ENCODE data around the gene LAPTM4A.

The LAPTM4A gene

DNA sequence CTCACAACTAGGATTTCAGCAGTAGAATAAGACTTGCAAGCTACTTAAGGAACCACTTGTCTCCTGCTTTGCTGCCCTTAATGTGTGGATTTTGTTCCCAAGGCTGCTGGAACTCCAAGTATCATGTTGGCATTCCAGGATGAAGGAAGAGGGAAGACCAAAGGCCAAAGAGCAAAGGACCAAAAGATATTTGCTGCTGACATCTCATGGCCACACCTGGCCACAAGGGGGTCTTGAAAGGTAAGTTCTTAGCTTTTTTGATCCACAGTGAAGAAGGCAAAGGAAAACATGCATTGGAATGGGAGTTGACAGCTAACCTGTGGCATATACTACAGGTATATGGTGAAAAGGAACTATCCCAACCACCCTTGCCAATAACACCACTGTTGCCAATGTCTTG, 35.1 kb downstream of the LAPTM4A start:
- no peak for DNase-seq

- peak; percentile 50 for DNase-seq
Observed at GRCh38 chr2:20015482-20016083, 35.8 kb downstream of the LAPTM4A start.

GRCh38 chr2:20013126-20013849, 38.1 kb downstream of the LAPTM4A start:
- DNase-seq, result no peak

DNA sequence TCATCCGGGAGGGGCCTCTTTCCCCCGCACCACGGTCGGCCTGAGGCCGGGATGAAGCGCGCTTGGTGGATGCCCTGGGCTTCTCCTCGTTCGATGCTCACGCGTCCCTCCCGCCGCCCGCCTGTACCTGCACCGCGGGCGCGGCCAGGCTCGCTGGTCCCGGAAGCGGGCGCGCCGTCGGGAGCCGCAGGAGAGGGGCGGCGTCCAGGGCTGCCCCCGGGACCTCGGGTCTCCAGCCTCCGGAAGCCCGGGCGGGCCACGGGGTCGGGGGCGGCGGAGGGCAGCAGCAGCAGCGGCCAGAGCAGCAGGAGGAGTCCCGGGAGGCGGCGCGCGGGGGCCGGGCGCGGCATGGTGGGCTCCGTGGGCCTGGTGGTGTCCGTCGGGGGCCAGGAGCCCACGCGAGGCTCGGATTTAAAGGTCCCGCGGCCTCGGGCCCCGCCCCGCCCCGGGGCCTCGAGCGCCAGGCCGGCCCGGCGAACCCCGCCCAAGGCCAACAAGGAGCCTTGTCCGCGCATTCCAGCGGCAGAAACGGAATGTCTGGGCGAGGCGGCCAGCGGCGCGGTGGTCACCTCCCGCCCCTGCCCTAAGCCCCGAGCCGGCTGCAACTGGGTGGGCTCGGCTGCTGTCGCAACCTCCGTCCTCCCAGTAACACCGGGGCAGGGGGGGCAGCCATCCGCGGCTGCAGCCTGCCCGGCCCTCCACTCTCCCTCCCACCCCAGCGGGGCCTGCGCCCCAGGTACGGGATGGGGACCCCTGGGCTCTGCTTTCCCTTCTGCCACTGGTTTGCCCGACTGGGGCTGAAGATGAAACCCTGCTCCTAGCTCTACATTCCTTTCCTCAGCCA, 38.9 kb downstream of the LAPTM4A start, which contains the start of gene MATN3:
Gene MATN3 (minus strand): TSS at position 387 of the 844 bp plus-strand sequence. CDS start 37 bp downstream, at position 350.
- peak; percentile 57 for DNase-seq

DNA sequence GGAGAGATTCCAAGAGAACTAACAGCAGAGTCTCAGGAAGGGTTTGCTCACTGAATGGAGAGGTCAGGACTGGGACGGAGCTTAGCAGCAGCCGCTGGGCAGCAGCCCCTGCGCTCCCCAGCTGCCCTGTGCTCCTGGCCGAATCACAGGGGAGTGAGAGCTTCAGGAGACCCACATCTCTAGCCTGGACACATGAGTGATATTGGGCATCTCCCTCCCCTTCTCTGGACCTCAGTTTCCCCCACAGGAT, 39.5 kb downstream of the LAPTM4A start:
- DNase-seq, result no peak

DNA sequence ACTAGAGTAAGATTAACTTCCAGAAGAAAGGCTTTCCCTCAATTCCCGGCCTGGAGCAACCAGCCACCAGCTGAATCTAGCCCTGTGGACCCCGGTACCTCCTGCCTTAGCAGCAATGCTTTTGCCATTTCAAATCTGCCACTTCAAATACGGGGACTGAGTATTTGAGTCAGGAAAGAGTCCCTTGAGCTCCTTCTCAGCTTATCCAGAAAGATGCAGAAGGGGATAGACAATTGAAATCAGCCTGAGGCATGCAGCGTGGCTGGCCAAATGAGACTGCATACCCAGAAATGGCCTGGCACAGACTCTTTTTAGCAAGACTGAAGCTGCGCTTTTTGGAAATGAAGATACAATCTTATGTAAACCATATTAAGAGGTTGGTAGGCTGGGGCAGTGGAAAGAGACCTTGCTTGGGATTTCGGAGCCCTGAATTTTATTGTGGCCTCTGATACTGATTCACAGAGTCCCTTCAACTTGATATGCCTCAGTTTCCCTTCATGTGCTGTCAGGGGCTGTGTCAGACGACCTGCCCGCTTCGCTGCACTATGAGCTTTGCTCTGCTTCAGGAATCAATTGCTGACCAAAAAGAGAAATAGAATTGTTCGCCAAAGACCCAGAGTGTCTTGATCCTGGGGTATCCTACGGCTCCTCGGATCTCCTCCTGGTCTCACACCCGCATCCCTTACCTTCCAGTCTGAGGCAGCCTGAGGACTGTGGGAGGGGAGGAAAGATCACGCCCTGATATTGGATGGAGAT, 40.0 kb downstream of the LAPTM4A start:
- DNase-seq, result no peak

- no peak for DNase-seq
Observed at GRCh38 chr2:20008703-20009102, 42.7 kb downstream of the LAPTM4A start.

DNA sequence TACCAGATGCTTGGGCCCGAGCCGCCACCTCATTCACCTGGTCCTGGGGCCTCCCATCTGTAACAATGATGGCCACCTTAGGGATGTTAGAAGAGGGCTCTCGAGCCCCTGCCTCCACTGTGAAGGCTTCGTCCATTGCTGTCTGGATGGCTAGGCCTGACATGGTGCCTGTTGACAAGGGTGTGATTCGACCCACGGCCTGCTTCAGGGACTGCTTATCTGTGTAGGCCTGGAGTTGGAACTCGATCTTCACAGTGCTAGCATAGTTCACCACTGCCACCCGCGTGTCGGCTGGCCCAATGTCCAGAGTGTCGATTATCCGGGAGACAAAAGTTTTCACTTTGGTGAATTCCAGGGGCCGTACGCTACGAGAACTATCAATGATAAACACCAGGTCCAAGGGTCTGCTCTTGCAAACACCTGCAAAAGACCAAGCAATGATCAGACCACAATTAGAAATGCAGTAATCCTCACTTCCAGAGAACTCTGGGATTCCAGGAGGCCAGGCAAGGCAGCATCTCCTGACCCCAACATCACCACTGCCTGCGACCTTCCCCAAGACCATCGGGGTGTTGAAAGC, 45.4 kb downstream of the LAPTM4A start:
- no peak for DNase-seq

- DNase-seq, result no peak
Observed at GRCh38 chr2:20005067-20005627, 46.3 kb downstream of the LAPTM4A start.

DNA sequence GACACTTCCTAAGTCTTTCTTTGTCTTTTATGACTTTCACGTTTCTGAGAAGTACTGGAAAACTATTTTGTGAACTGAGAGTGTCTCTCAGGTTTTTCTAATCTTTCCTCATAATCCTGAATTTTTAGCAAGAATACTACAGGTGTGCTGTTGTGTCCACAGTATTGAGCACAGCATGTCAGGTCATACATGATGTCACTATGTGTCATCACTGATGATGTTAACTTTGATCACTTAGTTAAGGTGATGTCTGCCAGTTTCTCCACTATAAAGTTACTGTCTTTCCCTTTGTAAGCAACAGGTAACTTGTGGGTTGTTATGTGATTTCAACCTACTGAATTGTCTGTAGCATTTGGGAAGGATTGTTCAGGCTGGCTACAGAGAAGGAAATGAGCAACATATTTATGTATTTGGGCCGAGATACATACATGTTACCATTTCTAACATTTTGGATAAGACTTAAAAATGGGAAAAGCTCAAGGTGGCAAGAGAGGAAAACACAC, 50.0 kb downstream of the LAPTM4A start:
- no peak for DNase-seq

DNA sequence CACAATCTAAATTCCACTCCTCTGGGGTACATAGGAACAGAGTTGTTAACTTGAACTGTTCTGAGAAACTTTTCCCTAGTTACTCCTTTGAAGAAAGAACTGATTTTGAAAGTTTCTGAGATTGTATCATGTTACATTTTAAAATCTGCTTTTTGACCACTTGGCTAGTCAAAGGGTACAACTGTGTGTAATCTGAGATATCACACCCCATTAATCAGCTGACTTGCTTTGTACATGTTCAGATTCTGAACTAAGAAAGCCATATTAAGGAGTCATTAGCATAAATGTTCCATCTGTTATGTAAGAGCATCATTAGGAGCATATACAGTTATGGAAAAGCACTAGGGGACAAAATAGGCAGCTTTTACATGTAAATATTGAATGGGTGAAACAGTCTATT, 57.7 kb downstream of the LAPTM4A start:
- DNase-seq, result no peak

GRCh38 chr2:19991895-19992294, 59.5 kb downstream of the LAPTM4A start:
- no peak for DNase-seq

- no peak for DNase-seq
Observed at GRCh38 chr2:19990416-19990728, 61.1 kb downstream of the LAPTM4A start.

DNA sequence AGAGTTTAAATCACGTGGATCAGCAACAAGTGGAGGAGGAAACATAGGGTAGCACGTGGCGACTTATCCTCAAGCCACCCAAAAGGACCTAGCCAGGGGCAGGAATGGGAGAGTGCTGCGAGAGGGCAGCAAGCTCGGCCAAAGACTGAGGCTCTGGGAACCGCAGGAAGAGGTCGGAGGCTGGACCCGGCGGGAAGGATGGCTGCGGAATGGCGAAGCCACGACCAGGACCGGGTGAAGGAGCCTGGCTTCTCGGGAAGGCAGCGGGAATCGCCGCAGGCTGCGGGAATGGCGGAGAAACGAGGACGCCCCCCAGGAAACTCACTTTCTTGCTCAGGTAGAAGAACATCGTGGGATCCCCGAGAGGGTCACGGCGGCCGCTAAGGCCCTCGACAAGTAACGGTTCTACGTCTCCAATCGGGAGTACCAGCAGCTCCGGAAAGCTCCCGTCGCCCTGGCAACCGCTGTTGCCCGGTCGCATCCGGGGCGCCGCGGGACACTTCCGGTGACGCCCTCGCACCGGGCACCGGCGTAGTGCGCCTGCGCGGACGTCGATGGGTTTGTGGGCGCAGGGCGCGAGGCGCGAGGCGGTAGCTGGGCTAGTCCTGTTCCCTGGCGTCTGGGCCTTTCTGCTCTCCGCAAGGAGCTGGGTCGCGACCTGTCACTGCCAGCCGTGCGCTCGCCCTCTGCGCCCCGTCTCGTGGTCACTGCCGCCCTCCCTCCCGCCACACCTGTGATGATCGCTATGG, 61.6 kb downstream of the LAPTM4A start, which contains the start of gene WDR35:
Gene WDR35 (minus strand): TSS at position 439 of the 749 bp plus-strand sequence. CDS start 90 bp downstream, at position 349.
- peak; percentile 87 for DNase-seq

- no peak for DNase-seq
Observed at GRCh38 chr2:19989342-19989666, 62.1 kb downstream of the LAPTM4A start.

DNA sequence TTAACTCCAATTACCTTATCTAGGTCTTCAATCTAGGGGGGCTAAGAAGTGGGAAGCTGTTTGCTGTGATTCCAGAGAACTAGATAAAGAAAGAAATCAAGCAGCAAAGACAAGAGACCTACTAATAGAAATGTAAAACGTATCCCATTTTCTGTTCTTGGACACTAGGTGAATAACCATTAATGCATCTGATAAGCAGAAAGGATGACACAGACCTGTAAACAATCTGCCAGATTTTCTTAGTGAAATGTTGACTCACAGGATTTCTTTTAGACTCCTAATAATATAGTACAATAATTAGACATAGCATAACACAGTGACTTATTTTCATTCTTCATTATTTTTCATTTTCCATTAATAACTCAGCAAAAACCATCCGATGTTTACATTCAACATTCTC, 62.8 kb downstream of the LAPTM4A start:
- DNase-seq, result no peak

- DNase-seq, result no peak
Observed at GRCh38 chr2:19987936-19988335, 63.5 kb downstream of the LAPTM4A start.
